Subcutaneous adipose tissue (tissue), 4 donors: ENCODE measurements around the gene HS3ST6. TPM values are rescaled to one million over a fixed set of nuclear protein-coding genes. Genes with fewer than 3 reads are reported as not detected.

Source experiments
- CTCF ChIP-seq: fragments of 450-650 bp; IDR thresholded peaks from one replicate; pipeline ENCODE4 v1.5.1; 2016; ENCODE audit warnings: low read depth, mild to moderate bottlenecking, control low read depth, antibody characterized with exemption, moderate library complexity
- total RNA-seq, 4 donors: library from RNA; depleted of rRNA; stranded (reverse); fragments of >200 nt; gene quantifications; one replicate each; pipeline ENCODE4 v1.1.0, GENCODE V29; 2016

The HS3ST6 gene
- total RNA-seq, 4 donors from 2014 or later = not detected

DNA sequence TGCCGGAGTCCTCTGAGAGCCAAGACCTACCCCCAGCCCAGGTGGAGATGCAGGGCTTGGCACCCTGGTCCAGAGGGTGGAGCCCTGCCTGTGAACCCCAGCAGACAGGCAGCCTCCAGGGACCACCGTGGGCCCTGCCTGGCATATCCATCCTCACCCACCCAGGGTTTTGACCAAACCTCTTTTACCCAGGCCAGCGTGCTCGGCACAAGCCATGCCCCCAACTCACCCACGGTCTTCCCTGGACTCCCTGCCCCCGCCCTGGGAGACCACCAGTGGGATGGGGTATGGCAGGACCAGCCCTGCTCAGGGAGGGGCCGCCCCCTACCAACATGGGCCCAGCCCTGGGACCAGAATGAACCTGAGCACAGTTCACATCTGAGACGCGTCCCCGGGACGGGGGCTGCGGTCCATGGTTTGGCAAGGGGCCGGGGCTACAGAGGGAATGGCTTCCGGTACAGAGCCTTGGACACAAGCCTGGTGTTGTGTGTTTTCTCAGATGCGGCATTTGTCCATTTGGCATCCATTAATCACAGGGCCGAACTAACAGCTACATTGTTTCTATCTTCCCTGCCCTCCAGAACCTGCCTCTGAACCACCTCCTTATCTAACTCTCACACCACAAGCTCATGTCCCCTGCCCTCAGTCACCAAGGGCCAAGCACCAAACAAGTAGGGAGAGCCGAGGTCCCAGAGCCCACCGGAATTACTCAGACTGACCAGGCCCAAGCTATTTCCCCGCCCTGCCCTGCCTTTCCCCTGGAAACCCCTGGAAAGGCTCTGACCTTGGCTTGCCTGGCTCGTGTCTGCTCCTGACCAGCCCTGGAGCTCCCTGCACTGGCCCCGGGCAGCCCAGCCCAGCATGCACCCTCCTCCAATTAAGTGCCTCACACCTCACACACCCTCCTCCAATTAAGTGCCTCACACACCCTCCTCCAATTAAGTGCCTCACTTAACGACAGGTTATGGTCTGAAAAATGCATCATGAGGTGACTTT lies 14.1 kb downstream of the HS3ST6 start:
- TF ChIP-seq CTCF = no peak

GRCh38 chr16:1903220-1903574 lies 15.0 kb downstream of the HS3ST6 start:
- no peak for TF ChIP-seq CTCF

DNA sequence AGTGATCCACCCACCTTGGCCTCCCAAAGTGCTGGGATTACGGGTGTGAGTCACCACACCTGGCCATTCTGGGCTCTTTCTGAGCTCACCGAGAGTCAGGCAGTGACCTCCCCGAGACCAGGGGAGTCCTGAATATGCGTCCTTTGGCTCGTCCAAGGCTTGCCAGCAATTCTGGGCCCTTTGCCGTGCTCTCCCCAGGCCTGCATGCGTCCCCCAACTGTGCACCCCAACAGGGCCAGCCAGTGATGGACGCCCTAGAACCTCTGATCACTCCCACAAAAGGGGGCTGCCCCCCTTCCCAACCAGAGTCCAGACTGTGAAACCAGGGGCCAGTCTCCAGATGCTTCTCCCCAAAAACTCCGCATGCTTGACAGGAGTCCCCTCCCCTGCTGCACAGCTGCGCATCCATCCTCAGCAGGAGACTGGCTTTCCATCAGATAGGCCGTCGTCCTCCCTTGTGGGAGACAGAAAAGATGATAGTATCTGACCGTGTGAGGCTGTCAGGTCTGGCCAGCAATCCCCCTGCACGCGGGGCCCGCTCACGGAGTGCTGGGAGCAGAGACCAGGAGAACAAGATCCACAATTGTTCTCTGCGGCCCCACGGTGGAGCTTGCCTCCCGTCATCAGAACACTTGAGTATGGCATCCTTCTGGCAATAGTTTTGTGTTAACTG lies 15.5 kb downstream of the HS3ST6 start:
- TF ChIP-seq CTCF = no peak

- TF ChIP-seq CTCF = no peak
Measured at GRCh38 chr16:1900452-1900774, 17.8 kb downstream of the HS3ST6 start.

- no peak for TF ChIP-seq CTCF
Measured at GRCh38 chr16:1899641-1900451, 18.4 kb downstream of the HS3ST6 start.

DNA sequence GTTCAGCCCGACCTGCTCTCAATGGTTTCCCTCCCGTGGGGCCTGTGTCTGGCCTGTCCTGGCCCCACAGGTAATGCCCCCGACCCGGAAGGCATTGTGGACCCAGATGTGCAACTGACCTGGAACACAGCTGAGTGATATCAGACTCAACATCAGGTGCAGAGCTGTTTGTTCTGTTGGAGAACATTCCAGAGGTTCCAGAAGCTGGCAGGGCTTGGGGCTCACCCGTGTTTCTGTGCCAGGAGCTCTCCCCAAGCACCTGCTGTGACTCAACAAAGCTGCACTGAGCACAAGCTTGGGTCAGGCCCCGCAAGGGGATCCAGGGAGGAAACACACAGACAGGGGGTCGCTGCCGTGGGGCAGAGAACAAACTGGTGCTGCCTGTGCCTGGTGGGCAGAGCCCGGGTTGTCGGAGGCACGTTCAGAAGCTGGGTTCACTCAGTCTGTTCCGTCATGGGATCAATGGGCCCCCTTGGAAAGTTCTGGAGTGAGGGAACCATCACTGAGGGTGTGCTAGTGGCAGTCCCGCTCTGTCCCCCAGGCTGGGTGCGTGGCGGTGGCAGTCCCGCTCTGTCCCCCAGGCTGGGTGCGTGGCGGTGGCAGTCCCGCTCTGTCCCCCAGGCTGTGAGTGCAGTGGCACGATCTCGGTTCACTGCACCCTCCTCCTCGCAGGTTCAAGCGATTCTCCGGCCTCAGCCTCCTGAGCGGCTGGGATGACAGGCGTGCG lies 22.1 kb downstream of the HS3ST6 start:
- no peak for TF ChIP-seq CTCF
